A549 (cell line): ENCODE results near the gene EFCAB8.

ENCODE experiments used
- EP300 ChIP-seq, 2 experiments: fragments of >200 bp; sonication (Bioruptor Twin); formaldehyde crosslinking; IDR thresholded peaks; 2 replicates in 1 of 2; 3 replicates in 1 of 2; pipeline ENCODE4 v1.6.1; 2016 to 2017
- JUN ChIP-seq, 2 experiments: fragments of >200 bp; sonication (Bioruptor Twin); formaldehyde crosslinking; IDR thresholded peaks; 2 replicates in 1 of 2; 3 replicates in 1 of 2; pipeline ENCODE4 v1.6.1; 2016 to 2017
- KDM1A ChIP-seq: fragments of 200-600 bp; sonication (generic); IDR thresholded peaks from 2 replicates; pipeline ENCODE4 v1.6.1; 2016; ENCODE audit warnings: low read depth, mild to moderate bottlenecking
- POLR2A ChIP-seq: IDR thresholded peaks from 2 replicates; pipeline ENCODE4 v1.6.1; 2012; ENCODE audit warnings: mild to moderate bottlenecking, low read length
- RAD21 ChIP-seq, 2 experiments: fragments of >200 bp in 1 of 2; sonication (Bioruptor Twin) in 1 of 2; formaldehyde crosslinking in 1 of 2; IDR thresholded peaks in 1 of 2; conservative IDR thresholded peaks in 1 of 2; 2 replicates in 1 of 2; 3 replicates in 1 of 2; pipeline ENCODE4 v1.6.1; 2012 to 2018; ENCODE audit warnings: inconsistent platforms in 1 of 2
- RNF2 ChIP-seq: fragments of 200-600 bp; sonication (generic); IDR thresholded peaks from 2 replicates; pipeline ENCODE4 v1.6.1; 2016; ENCODE audit warnings: low read depth, mild to moderate bottlenecking, antibody characterized with exemption, moderate library complexity, borderline replicate concordance
- TF ChIP-seq, protein P1 (sequence below): fragments of 150-350 bp; IDR thresholded peaks from 2 replicates; pipeline ENCODE4 v1.6.1; 2014; ENCODE audit warnings: low read depth, mild to moderate bottlenecking, low read length
- TF ChIP-seq, protein P2 (sequence below): fragments of >200 bp; sonication (Bioruptor Twin); formaldehyde crosslinking; IDR thresholded peaks from 3 replicates; pipeline ENCODE4 v1.6.1; 2016
- TF ChIP-seq, protein P3 (sequence below): IDR thresholded peaks from 2 replicates; pipeline ENCODE4 v1.6.1; 2012
- TF ChIP-seq, protein P4 (sequence below): fragments of >200 bp; sonication (Bioruptor Twin); formaldehyde crosslinking; IDR thresholded peaks from 3 replicates; pipeline ENCODE4 v1.5.1; 2016
- TF ChIP-seq, protein P5 (sequence below): fragments of 200-600 bp; sonication (generic); IDR thresholded peaks from 2 replicates; pipeline ENCODE4 v1.6.1; 2016; ENCODE audit warnings: antibody characterized with exemption, mild to moderate bottlenecking, moderate library complexity

DNA sequence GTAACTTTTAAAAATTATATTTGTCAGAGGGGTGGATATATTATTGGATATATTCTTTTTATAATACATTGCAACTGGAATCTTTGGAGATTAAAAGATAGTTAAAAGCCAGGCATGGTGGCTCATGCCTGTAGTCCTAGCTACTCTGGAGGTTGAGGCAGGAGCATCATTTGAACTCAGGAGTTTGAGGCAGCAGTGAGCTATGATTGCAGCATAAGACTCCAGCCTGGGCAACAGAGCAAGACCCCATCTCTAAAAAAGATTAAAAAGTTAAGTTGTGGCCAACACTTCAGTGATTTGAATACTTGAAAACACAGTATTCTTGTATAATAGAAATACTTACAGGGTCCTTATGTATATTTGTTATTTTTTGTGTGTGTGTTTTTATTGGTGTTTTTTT is 23.8 kb upstream of the EFCAB8 start:
- TF ChIP-seq, protein P1, sequence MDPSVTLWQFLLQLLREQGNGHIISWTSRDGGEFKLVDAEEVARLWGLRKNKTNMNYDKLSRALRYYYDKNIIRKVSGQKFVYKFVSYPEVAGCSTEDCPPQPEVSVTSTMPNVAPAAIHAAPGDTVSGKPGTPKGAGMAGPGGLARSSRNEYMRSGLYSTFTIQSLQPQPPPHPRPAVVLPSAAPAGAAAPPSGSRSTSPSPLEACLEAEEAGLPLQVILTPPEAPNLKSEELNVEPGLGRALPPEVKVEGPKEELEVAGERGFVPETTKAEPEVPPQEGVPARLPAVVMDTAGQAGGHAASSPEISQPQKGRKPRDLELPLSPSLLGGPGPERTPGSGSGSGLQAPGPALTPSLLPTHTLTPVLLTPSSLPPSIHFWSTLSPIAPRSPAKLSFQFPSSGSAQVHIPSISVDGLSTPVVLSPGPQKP, result no peak
- TF ChIP-seq, protein P2, sequence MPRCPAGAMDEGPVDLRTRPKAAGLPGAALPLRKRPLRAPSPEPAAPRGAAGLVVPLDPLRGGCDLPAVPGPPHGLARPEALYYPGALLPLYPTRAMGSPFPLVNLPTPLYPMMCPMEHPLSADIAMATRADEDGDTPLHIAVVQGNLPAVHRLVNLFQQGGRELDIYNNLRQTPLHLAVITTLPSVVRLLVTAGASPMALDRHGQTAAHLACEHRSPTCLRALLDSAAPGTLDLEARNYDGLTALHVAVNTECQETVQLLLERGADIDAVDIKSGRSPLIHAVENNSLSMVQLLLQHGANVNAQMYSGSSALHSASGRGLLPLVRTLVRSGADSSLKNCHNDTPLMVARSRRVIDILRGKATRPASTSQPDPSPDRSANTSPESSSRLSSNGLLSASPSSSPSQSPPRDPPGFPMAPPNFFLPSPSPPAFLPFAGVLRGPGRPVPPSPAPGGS, result no peak
- TF ChIP-seq KDM1A (no peak), EP300 (IDR thresholded peaks at IDR 0.05) (no peak), RNF2 (no peak), RAD21 (conservative IDR thresholded peaks at IDR 0.05 in 1 of 2, IDR thresholded peaks at IDR 0.05 in 1 of 2) (no peak), JUN (IDR thresholded peaks at IDR 0.05) (no peak), POLR2A (no peak)
- TF ChIP-seq, protein P3, sequence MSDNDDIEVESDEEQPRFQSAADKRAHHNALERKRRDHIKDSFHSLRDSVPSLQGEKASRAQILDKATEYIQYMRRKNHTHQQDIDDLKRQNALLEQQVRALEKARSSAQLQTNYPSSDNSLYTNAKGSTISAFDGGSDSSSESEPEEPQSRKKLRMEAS, result no peak
- TF ChIP-seq, protein P4, sequence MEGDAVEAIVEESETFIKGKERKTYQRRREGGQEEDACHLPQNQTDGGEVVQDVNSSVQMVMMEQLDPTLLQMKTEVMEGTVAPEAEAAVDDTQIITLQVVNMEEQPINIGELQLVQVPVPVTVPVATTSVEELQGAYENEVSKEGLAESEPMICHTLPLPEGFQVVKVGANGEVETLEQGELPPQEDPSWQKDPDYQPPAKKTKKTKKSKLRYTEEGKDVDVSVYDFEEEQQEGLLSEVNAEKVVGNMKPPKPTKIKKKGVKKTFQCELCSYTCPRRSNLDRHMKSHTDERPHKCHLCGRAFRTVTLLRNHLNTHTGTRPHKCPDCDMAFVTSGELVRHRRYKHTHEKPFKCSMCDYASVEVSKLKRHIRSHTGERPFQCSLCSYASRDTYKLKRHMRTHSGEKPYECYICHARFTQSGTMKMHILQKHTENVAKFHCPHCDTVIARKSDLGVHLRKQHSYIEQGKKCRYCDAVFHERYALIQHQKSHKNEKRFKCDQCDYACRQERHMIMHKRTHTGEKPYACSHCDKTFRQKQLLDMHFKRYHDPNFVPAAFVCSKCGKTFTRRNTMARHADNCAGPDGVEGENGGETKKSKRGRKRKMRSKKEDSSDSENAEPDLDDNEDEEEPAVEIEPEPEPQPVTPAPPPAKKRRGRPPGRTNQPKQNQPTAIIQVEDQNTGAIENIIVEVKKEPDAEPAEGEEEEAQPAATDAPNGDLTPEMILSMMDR, result no peak
- TF ChIP-seq, protein P5, sequence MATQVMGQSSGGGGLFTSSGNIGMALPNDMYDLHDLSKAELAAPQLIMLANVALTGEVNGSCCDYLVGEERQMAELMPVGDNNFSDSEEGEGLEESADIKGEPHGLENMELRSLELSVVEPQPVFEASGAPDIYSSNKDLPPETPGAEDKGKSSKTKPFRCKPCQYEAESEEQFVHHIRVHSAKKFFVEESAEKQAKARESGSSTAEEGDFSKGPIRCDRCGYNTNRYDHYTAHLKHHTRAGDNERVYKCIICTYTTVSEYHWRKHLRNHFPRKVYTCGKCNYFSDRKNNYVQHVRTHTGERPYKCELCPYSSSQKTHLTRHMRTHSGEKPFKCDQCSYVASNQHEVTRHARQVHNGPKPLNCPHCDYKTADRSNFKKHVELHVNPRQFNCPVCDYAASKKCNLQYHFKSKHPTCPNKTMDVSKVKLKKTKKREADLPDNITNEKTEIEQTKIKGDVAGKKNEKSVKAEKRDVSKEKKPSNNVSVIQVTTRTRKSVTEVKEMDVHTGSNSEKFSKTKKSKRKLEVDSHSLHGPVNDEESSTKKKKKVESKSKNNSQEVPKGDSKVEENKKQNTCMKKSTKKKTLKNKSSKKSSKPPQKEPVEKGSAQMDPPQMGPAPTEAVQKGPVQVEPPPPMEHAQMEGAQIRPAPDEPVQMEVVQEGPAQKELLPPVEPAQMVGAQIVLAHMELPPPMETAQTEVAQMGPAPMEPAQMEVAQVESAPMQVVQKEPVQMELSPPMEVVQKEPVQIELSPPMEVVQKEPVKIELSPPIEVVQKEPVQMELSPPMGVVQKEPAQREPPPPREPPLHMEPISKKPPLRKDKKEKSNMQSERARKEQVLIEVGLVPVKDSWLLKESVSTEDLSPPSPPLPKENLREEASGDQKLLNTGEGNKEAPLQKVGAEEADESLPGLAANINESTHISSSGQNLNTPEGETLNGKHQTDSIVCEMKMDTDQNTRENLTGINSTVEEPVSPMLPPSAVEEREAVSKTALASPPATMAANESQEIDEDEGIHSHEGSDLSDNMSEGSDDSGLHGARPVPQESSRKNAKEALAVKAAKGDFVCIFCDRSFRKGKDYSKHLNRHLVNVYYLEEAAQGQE, result no peak
